ENCODE measurements around the gene SLC30A1.

Gene SLC30A1

DNA sequence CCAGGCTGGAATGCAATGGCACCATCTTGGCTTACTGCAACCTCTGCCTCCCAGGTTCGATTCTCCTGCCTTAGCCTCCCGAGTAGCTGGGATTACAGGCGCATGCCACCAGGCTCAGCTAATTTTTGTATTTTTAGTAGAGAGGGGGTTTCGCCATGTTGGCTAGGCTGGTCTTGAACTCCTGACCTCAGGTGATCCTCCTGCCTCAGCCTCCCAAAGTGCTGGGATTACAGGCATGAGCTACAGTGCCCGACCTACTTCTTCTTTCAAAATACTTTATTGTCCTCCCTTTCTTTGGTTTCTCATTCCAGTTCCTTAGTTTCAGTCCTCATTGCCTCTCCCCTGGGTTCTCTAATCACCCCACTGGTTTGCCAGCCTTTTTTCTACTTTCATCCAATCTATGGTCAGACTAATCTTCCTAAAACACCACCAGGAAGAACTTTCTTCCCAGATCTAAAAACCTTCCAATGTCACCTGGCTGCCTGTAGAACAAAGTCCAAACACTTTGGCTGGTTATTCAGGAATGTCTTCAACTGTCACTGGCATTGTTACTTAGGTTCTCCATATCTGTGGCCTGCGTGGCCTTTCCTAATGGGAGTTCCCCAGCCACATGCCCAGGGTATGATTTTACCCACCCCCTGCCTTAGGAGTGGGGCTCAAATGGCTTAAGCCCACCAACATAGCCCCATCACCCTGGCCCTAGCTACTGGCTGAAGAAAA is 29.0 kb upstream of the SLC30A1 start:
- no peak for FAIRE-seq

GRCh38 chr1:211606914-211607753 is 28.2 kb upstream of the SLC30A1 start:
- no peak for FAIRE-seq

DNA sequence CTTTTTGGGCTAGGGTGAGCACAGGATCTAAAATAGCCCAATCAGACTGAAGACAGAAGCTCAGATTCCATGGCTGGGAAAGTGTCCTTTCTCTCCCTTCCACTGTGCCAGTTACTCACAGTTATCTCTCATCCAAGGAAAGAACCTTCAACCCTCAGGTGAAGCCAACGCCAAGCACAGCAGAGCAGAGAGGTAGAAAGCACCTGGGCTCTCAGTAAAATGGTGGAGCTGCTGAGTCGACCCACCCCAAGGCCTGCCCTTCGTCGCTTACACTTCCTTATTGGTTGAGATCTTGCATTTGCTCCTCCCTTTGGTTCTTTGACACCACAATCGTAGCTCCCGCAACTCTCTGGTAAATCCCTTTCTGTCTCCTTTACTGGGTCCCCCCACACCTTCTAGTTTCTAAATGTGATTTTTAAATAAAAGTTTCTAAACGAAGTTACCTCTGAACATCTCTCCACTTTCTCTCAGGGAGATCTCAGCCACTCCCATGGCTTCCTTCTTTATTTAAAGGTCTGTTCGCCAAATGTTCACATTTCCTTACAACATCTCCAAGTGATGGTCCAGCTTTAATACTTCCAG is 27.5 kb upstream of the SLC30A1 start:
- no peak for FAIRE-seq

- no peak for FAIRE-seq
These were observed 26.8 kb upstream of the SLC30A1 start for GRCh38 chr1:211605603-211606331.

DNA sequence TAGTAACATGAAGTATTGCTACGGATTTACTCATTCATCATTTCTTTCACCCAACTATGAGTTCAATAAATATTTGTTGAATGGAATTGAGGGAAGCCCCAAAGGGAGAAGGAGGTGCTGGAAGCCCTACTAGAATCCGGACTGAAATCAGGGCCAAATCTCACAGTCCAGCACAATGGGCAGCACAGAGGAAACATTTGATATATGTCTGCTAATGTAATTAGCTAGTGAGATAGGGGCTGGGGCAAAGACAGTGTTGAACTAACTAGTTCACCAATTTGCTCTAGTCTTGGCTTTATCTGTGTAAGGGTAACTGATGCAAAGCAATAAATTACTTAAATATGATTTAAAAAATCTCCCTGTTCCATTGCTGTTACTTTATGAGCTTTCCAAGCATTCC is 26.1 kb upstream of the SLC30A1 start:
- FAIRE-seq: no peak

DNA sequence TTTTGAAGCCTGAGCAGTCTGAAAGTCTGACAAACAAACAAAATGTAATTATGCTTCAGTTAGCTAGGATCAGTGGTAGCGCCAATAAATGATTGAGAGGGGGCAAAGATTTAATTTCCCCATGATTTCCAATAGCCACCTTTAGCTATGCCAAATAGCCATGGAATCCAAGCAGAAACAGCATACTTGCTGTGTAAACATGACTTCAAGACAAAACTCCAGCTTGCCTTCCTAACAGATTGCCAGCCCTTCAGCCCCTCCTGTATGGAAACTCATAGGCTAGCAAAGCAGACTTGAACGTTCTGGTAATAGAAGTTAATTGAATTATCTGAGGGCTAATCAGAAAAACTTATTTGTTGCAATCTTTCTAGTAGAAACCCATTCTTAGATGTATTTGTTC is 25.6 kb upstream of the SLC30A1 start:
- no peak for FAIRE-seq

- FAIRE-seq: no peak
These were observed 24.8 kb upstream of the SLC30A1 start for GRCh38 chr1:211603713-211604112.

DNA sequence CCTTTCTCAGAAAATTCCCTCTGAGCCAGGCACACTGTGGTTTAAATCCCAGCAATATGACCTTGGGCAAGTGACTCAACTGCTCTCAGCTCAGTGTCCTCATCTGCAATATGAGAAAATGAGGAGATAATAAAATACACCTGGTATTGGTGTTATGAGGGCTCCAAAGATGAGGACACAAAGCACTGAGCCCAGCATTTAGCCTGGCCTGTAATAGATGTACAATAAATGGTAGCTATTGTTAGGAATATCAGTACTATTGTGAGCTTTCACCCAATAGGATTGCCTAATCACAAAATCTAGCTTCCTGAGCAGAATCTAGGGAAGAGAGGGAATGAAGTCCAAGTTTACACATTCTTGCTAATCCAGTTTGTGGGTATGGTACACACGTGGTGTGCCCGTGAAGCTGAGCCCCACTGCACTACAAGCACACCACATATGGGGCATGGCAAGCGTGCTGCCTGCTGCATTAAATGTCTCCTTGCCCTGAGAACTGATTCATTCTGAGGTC is 24.3 kb upstream of the SLC30A1 start:
- no peak for FAIRE-seq

DNA sequence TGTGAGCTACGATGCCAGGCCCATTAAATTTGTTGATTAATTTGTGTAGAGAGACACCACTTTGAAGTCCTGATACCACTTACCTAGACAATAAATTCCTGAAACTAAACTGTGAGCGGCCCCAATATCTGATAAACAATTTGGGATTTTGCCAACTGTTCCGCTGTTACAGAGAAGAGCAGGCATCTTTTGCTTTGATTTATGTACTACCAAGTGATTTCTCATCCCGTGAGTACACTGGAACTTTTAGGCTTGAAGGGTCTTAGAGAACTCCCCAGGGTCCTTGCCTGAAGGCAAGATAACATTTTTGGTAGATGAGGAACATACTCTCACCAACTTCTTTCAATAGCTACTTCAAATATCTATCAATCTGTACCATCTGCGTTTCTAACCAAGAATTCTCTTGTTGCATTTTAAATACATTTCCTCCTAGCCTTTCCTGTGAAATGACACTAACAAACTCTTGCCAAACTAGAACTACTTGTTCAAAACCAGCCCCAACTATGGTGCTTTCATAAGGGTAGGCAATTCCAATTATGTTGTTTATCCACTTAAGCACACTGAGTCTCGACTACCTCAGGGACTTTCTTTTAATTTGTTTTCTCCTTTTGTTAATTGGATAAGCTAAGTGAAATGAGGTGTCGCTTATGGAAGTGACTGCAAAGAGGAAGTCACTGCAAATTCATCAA is 23.2 kb upstream of the SLC30A1 start:
- FAIRE-seq: no peak

DNA sequence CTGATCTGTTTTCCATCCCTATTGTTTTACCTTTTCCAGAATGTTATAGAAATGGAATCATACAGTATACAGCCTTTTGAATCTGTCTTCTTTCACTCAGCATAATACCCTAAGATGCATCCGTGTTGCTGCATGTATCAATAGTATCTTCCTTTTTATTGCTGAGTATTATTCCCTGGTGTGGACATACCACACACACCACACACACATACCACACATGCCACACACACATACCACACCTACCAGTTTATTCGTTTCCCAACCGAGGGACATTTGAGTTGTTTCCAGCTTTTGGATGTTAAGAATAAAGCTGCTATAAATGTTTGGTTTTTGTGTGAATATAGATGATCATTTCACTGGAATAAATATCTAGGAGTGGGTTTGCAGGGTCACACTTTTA is 22.2 kb upstream of the SLC30A1 start:
- no peak for FAIRE-seq

GRCh38 chr1:211599250-211599649 is 20.3 kb upstream of the SLC30A1 start:
- no peak for FAIRE-seq

DNA sequence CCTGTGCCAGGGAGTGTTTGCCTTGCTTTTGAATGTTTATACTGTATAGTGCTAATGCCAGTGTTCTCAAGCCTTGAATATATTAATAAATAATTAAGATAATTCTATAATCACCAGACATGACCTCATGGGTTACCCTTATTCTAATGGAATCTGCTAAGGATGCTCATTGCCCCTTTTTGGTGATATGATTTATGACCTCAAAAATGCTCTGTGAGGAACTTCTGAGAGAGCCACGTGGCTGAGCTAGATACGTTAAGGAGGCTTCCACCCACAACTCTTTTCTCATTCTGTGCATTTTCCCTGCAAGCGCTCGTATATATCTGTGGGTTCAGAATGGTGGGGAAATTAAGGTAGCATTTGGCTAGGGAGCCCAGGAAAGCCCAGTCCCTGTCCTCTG is 19.6 kb upstream of the SLC30A1 start:
- FAIRE-seq: no peak

DNA sequence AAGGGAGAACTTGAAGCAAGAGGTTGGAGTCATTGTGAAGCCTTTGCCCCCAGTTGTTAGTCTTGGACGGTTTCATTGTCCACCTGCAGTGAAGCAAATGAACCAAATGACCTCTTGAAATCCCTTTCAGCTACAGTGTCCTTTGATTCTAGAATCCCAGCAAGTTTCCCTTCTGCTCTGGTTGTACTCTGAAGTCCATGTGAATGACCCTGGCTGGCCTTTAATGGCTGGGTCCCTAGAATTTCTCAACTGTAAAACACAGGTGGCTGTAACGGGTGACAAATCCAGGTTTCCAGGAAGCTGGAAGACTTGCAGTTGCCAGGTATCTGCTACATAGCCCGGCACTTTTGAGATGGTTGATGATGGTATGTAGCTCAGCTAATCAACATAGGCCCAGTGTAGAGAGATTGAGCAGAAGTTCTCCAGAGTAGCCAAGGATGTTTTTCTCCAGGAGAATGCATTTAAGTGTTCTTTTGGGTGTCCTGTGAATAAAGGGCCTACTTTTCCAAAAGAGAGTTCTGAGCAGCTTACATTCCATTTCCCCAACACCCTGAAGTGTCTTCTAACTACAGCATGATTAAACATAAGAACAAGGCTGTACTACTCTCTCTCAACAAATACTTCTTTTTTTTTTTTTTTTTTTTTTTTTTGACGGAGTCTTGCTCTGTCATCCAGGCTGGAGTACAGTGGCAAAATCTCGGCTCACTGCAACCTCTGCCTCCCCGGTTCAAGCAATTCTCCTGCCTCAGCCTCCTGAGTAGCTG is 17.6 kb upstream of the SLC30A1 start:
- FAIRE-seq: no peak

DNA sequence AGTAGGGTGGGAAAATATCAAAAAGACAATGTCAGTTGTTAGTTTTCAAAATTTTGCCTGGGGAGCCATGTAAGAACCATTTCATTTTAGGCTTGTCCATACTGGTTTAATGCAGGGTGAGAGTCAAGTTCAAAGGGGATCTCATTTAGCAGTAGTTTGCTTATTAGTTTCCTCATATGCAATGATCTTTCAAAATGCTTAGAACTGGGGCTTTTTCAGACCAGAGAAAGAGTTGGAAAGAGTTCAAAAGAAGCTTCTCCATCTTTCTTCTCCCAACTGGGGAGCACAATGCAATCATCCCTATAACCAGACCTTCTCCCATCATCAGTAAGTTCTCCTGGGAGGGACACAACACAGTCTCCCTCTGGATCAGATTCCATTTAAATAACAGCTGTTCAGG is 16.5 kb upstream of the SLC30A1 start:
- no peak for FAIRE-seq

DNA sequence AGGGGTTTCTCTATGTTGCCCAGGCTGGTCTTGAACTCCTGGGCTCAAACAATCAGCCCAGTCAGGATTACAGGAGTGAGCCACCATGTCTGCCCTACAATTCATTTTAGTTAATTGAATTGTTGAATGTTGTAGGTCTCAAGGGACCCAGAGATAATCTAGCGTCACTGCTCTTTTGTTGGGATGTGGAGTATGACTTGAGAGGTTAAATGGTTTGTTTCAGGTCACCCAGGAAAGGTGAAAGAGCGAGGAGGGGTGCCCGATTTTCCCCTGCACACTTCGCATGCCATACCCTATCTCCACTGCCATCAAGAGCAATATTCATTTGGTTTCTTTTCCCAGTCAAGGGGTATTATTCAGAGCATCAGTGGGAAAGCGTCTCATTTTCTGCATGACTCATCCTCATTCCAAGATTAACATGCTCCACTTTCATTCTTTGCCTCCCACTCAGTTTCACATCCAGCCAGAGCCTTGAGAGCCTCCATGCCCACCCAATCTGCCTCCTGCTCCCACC is 13.1 kb upstream of the SLC30A1 start:
- FAIRE-seq: no peak

- no peak for FAIRE-seq
These were observed 11.1 kb upstream of the SLC30A1 start for GRCh38 chr1:211589782-211590721.

GRCh38 chr1:211588711-211589110 is 9.8 kb upstream of the SLC30A1 start:
- no peak for FAIRE-seq

- no peak for FAIRE-seq
These were observed 8.2 kb upstream of the SLC30A1 start for GRCh38 chr1:211587123-211587522.

DNA sequence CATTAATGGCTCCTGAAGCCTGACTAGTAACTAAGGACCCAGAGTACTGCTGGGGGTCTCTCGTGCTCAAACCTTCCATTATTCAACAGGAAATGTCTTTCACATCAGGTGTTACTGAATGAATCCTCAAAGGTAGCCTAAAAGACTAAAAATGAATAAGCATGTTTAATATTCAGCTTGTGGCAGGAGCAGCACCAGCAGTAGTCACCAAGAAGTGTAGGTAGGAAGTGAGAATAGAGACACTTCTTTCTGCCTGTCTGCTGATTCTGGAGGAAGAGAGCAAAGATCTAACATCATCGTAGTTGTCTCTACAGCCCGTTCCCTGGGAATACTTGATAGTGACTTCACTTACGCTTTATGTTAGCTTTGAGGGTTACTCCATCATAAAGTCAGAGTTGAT is 7.6 kb upstream of the SLC30A1 start:
- no peak for FAIRE-seq
